ENCODE results near the gene APOBR. TPM values are rescaled to one million over a fixed set of nuclear protein-coding genes. Genes with fewer than 3 reads are reported as not detected.

Gene APOBR, protein sequence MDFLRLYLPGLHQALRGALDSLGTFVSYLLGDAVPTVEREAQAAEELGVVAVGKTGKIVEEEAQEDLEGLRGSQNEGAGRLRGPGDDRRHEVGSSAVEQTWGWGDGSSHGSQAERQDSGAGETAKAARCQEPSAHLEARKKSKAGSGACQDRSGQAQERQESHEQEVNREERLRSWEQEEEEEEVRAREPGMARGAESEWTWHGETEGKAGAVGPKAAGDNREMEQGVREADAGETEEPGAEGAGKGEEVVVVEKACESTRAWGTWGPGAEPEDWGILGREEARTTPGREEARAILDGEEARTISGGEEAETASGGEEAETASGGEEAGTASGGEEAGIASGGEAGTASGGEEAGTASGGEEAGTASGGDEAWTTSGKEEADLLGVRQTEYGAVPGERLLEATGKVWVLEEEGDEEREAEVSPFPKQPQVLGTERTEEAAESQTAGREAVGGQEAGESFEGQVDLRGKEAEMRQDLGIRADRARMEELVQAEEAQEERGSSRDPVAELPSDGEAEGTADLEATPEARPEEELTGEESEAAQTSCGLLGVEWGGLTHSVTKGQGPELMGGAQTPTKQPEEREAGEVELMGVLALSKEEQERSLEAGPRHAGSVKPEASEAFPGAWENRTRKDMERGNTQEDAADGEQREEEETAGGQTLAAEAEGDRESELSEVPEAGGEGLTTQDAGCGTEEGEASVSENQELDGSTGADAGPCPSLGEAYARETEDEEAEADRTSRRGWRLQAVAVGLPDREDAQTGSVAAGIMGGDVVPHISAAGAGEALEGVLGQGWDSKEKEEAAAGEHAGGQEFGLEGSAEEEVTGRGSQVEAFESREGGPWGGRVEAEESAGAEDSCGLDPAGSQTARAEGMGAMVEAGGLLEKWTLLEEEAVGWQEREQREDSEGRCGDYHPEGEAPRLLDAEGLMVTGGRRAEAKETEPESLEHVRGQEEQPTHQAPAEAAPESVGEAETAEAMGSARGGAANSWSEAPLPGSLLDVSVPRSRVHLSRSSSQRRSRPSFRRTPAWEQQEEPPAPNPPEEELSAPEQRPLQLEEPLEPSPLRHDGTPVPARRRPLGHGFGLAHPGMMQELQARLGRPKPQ
- total RNA-seq (2022; extraction: Qiagen RNA extraction; ENCODE audit: low read depth) = 0.05 to 0.07 TPM (median 0.06 TPM) in 5 replicates

DNA sequence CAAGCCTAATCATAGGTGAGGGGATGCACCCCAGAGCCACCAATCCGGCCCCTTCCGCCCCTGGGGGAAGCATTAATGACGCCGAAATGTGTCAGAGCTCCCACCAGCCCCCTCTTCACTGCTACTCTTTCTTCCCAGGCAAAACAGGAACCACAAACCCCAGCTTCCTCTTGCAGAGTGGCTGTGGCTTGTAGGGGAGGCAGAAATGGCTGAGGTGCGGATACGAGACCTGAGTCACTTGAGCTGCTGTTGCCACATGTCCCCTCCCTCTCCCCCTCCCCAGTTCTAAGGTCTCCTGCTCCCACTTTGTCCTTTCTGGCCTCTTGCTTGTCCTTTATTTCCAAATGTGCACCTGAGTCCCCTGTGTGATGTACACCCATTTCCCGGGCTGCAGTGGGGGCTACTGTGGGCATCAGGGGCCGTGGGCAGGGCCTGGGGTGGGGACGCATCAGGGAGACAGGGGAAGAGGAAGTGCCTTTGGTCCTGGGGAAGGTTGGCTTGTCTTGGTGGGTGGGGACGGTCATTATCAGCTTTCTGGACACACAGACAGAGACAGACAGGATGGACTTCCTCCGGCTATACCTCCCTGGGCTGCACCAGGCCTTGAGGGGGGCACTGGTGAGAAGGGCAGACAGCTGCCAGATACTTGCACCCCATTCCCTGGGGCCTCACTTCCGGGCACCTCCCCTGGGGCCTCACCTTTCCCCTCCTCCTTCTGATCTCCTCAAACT is at the start of gene APOBR:
Gene APOBR, plus strand, starts transcription at position 523 of the 731 bp plus-strand sequence. Its CDS starts 39 bp downstream, at position 562.

GRCh38 chr16:28491970-28492474 is 2.4 kb upstream of the APOBR start, which contains the start of gene CLN3:
TSS of gene CLN3 (minus strand) at chr16:28492074. CDS start at chr16:28491759, 315 bp downstream.

GRCh38 chr16:28538733-28539596 is 44.5 kb downstream of the APOBR start, which contains the start of gene NUPR1:
TSS of gene NUPR1 (minus strand) at chr16:28538974. CDS start at chr16:28538907, 67 bp downstream.

Other genes starting within 250 kb of the APOBR start
- 0.13 to 0.36 TPM (median 0.32 TPM) in 5 replicates for gene SBK1, start 202.1 kb upstream of the APOBR start, total RNA-seq (2022; extraction: Qiagen RNA extraction; ENCODE audit: low read depth)
- 0.85 to 2.7 TPM (median 1.9 TPM) in 5 replicates for gene NPIPB6, start 131.1 kb upstream of the APOBR start, total RNA-seq (2022; extraction: Qiagen RNA extraction; ENCODE audit: low read depth)
- 73.7 to 124 TPM (median 76.0 TPM) in 5 replicates for gene EIF3CL, start 90.8 kb upstream of the APOBR start, total RNA-seq (2022; extraction: Qiagen RNA extraction; ENCODE audit: low read depth)
- gene NPIPB7, start 22.3 kb upstream of the APOBR start, total RNA-seq (2022; extraction: Qiagen RNA extraction; ENCODE audit: low read depth) = 0.11 to 0.45 TPM (median 0.24 TPM) in 4 of 5 replicates, not detected in the other
- 20.3 to 35.8 TPM (median 33.5 TPM) in 5 replicates for gene CLN3, start 2.6 kb upstream of the APOBR start, total RNA-seq (2022; extraction: Qiagen RNA extraction; ENCODE audit: low read depth)
- gene IL27, start 12.2 kb downstream of the APOBR start, total RNA-seq (2022; extraction: Qiagen RNA extraction; ENCODE audit: low read depth) = not detected in 5 replicates
- gene NUPR1, start 44.3 kb downstream of the APOBR start, total RNA-seq (2022; extraction: Qiagen RNA extraction; ENCODE audit: low read depth) = 12.6 to 15.5 TPM (median 14.8 TPM) in 5 replicates
- 18.6 to 23.1 TPM (median 21.3 TPM) in 5 replicates for gene SGF29, start 59.3 kb downstream of the APOBR start, total RNA-seq (2022; extraction: Qiagen RNA extraction; ENCODE audit: low read depth)
- 0.09 to 0.22 TPM (median 0.15 TPM) in 3 of 5 replicates, not detected in the others for gene SULT1A2, start 102.4 kb downstream of the APOBR start, total RNA-seq (2022; extraction: Qiagen RNA extraction; ENCODE audit: low read depth)
- 4.7 to 6.8 TPM (median 5.4 TPM) in 5 replicates for gene SULT1A1, start 115.4 kb downstream of the APOBR start, total RNA-seq (2022; extraction: Qiagen RNA extraction; ENCODE audit: low read depth)
- gene NPIPB8, start 143.4 kb downstream of the APOBR start, total RNA-seq (2022; extraction: Qiagen RNA extraction; ENCODE audit: low read depth) = 0.52 to 0.56 TPM in 2 of 5 replicates, not detected in the others
- 182 to 381 TPM (median 343 TPM) in 5 replicates for gene EIF3C, start 216.8 kb downstream of the APOBR start, total RNA-seq (2022; extraction: Qiagen RNA extraction; ENCODE audit: low read depth)

Data from A549 treated with DMSO at 1 μM for 4 hours (cell line).